ENCODE measurements around the gene TAF12. TPM values are rescaled to one million over a fixed set of nuclear protein-coding genes. Genes with fewer than 3 reads are reported as not detected.
"Not testable (repeated sequence)": the region's sequence is repeated elsewhere in the genome, so short reads cannot be mapped to it uniquely, and the experiment has no call there.

TAF12 gene
- polyA plus RNA-seq, 5 donors: 29.0 to 33.9 (median 32.8) TPM

GRCh38 chr1:28648008-28648473, 5.2 kb upstream of the TAF12 start:
- peak in 1 of 2 donors; percentile 94 for DNase-seq

- DNase-seq: no peak
These were observed 3.2 kb upstream of the TAF12 start for GRCh38 chr1:28646040-28646439.

DNA sequence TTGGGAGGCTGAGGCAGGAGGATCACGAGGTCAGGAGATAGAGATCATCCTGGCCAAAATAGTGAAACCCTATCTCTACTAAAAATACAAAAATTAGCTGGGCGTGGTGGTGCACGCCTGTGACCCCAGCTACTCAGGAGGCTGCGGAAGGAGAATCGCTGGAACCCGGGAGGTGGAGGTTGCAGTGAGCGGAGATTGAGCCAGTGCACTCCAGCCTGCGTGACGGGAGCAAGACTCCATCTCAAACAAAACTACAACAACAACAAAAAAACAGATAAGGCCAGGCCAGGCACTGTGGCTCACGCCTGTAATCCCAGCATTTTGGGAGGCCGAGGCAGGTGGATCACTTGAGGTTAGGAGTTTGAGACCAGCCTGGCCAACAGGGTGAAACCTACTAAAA, 2.5 kb upstream of the TAF12 start:
- not testable (repeated sequence) for DNase-seq

DNA sequence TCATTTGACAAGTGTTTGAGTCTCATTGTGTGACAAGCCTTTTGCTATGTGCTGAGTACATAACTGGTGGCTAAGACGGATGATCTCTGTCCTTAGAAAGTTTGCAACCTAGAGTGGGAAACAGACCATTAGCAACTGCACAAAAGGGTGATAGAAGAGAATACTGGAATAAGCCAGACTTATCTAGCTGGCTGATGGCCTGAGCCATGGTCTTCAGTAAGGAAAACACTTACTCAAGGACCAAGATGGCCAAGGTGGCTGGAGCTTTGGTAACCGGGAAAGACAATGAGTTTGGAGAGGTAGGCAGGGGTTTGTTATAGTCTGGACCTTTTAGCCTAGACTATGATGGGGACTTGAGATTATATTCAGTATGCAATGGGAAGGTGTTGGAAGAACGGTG, 1.6 kb upstream of the TAF12 start:
- no peak for DNase-seq

DNA sequence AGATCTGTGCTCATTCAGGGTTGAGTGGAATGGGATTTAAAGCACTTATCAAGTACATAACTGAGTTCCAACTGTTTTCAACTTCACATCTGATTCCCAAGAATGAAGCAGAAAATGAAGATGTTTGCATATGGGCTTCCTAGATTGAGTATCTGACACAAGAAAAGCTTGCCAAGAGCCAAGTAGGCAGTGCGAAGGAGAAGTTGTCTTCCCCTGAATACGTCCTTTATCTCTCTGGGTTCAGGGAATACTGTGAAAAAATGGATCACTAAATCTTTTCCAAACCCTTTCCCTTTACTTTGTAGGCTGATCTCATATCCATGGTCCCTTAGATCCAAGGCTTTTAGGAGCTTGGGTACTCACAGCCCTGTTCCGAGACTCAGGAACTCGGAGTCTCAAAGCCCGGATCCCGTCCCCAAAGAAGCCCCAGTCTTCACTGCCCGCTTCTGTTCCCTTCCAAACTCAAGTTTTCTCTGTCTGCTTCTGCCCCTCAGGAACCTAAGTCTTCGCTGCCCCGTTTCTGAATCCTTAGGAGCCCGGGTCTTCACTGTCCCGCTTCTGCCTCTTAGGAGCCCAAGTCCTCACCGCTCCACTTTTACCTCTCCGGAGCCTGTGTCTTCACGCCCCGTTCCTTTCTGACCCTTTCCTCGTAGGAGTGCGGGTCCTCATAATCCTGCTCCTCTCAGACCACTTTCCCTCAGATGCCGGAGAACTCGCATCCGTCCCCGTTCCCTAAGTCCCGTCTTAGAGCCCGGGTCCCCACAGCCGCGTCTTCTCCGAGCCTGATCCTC, 616 bp downstream of the TAF12 start:
- DNase-seq: peak in 1 of 2 donors; percentile 16

DNA sequence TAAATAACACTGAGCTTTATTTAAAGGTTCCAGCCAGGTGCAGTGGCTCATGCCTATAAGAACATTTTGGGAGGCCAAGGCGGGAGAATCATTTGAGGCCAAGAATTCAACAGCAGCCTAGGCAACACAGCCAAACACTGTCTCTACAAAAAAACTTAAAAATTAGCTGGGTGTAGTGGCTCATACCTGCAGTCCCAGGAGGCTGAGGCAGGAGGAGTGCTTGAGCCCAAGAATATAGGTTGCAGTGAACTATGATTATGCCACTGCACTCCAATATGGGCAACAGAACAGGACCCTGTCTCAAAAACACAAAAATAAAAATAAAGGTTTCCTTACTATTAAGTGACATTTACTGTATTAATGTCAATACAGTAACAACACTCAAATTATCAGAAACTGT, 2.1 kb downstream of the TAF12 start:
- no peak for DNase-seq

GRCh38 chr1:28632560-28632959, 10.3 kb downstream of the TAF12 start:
- no peak for DNase-seq

DNA sequence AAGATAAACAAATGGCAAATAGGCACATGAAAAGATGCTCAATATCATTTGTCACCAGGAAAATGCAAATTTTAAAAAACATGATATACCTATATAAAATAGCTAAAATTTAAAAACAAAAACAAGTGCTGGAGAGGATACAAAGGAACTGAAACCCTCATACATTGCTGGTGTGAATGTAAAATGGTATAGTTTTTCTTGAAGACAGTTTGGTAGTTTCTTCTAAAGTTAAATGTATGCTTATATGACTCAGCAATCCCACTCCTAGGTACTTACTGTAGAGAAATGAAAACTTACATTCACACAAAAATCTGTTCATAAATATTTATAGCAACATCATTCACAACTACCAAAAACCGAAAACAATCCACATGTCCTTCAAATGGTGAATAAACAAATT, 11.2 kb downstream of the TAF12 start:
- no peak for DNase-seq

- no peak for DNase-seq
These were observed 29.7 kb downstream of the TAF12 start for GRCh38 chr1:28613175-28613574.

GRCh38 chr1:28606771-28607170, 36.1 kb downstream of the TAF12 start:
- DNase-seq: no peak

- no peak for DNase-seq
These were observed 37.9 kb downstream of the TAF12 start for GRCh38 chr1:28604962-28605361.

DNA sequence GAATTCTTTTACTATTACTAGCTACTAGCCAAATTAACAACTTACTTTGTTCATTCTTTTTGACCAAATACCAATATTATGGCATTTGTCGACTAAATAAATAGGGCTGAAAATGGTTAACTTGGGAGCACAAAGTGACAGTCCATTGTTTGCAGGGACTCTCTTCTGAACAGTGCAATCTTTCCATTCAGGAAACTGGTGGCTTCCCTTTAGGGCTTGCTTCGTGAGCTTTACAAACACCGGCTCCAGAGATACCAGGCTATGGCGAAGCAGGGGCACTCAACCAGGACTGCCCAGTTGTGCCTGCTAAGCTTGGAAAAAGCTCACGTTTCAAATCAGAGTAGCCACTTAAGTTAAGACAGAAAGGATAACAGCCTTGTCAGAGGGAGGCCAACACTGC, 38.5 kb downstream of the TAF12 start:
- DNase-seq: no peak

- peak in 1 of 2 donors; percentile 71 for DNase-seq
These were observed 40.1 kb downstream of the TAF12 start for GRCh38 chr1:28602536-28603439.

GRCh38 chr1:28601696-28602095, 41.2 kb downstream of the TAF12 start:
- no peak for DNase-seq

- DNase-seq: not testable (repeated sequence)
These were observed 46.6 kb downstream of the TAF12 start for GRCh38 chr1:28596276-28596675.

DNA sequence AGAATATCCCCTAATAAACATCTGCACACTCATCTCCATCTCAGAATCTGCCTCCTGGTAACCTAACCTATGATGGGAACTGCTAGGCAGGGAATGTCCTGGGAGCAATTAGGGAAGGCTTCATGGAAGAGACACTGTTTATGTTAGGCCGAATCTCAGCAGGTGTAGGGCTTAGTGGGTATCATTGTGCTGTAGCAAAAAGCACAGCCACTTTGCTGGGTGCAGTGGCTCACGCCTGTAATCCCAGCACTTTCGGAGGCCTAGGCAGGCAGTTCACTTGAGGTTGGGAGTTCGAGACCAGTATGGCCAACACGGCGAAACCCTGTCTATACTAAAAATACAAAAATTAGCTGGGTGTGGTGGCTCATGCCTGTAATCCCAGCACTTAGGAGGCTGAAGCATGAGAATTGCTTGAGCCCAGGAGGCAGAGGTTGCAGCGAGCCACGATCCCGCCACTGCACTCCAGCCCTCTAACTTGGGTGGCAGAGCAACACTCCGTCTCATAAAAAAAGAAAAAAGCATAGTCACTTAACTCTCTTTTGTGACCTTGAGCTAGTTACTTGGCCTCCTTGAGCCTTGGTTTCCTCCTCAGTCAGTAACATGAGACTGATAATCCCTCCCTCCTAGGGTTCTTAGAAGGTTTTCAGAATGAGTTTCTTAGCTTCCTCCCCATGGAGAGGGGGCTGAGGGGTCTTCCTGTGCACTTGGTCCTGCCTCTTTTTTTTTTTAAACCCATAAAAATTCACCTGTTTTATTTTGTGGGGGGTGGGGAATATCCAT, 47.3 kb downstream of the TAF12 start:
- DNase-seq: no peak

DNA sequence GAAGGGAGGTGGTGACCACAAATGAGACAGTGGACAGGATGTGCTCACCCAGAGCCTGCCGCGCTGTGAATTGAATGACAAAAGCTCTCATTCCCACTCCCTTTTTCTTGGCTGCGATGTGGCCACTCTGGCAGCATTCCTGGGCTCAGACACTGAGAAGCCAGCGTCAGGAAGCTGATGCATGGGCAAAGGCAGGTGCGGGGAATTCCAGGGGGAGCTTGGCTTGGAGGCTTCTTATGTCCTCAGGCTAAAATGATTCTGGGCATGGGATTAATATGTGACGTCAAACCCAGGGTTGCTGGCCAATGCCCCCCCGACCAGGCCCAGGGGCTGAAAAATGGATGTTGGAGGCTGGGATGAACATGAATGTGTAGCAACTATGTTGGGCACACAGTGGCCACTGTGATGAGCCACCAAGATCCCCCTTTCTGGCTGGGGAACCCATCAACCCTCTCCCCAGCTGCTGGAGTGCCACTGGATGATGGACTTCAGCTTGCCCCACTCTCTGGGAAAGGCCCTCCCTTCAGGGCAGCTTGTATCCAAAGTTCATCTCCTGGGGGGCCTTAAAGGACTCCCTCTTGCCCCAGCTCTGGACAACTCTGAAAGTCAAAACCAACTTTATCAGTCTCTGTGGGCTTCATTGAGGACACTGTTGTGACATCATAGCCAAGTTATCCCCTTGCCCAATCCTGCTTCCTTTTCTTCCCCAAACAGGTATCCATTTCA, 48.0 kb downstream of the TAF12 start:
- DNase-seq: not testable (repeated sequence)

- DNase-seq: not testable (repeated sequence)
These were observed 48.9 kb downstream of the TAF12 start for GRCh38 chr1:28593988-28594356.

GRCh38 chr1:28592321-28593071, 50.4 kb downstream of the TAF12 start:
- DNase-seq: no peak

DNA sequence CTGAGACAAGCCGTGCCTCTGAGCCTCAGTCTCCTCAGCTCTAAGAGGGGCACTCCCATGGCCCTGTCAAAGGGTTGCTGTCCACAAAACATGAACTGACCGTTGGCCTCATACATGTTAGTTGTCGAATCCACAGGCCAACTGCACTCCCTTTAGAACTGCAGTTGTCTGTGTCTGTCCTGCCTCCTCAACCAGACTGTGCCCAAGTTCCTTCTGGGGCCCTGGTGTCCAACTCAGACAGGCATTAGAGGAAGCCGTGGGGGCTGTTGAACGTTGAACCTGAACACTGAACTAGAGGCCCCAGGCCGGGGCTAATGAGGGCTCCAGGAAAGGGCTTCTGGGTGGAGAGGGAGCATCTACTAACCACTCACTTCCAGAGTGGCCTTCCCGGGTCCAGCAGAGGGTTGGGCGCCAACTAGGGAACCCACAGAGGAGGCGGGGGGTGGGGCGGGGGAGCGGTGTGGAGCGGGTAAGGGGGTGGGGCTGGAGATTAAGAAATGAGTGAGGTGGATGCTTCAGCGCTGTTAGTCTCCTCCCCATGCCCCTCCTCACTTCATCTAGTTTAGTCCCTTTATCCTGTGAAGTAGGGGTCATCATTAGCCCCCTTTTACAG, 51.1 kb downstream of the TAF12 start, which contains the start of gene RAB42:
TSS of gene RAB42 (plus strand) at position 558 of the 613 bp plus-strand sequence. CDS start 247 bp downstream, outside the sequence.
- peak; percentile 53 to 55 for DNase-seq

All from right lung (tissue), 5 donors.